Chondrocyte (in vitro differentiated cells): ENCODE results near the gene POU4F3. TPM values are rescaled to one million over a fixed set of nuclear protein-coding genes. Genes with fewer than 3 reads are reported as not detected.

Experiments
- DNase-seq: peaks from one replicate; pipeline ENCODE4 v3.0.0; 2021; ENCODE audit warnings: mixed read lengths, low spot score
- H3K27ac Mint-ChIP-seq: one replicate; pipeline ENCODE4 v1.8.0; 2021; ENCODE audit warnings: mild to moderate bottlenecking, moderate library complexity, mixed read lengths; ENCODE audit not compliant: unreplicated experiment
- H3K27me3 Mint-ChIP-seq: 2 replicates; pipeline ENCODE4 v1.8.0; 2021; ENCODE audit warnings: low read depth, mixed read lengths
- H3K36me3 Mint-ChIP-seq: 2 replicates; pipeline ENCODE4 v1.8.0; 2021; ENCODE audit warnings: low read depth, mixed read lengths
- H3K4me1 Mint-ChIP-seq: 2 replicates; pipeline ENCODE4 v1.8.0; 2021; ENCODE audit warnings: low read depth, mild to moderate bottlenecking, mixed read lengths
- H3K4me3 Mint-ChIP-seq: one replicate; pipeline ENCODE4 v1.8.0; 2021; ENCODE audit warnings: mild to moderate bottlenecking, moderate library complexity, mixed read lengths; ENCODE audit not compliant: unreplicated experiment
- H3K9me3 Mint-ChIP-seq: 2 replicates; pipeline ENCODE4 v1.8.0; 2021; ENCODE audit warnings: low read depth, mixed read lengths
- CTCF ChIP-seq: fragments of 200-600 bp; sonication (generic); IDR thresholded peaks from 2 replicates; pipeline ENCODE4 v1.5.0; 2021; ENCODE audit warnings: antibody characterized with exemption, mild to moderate bottlenecking, moderate library complexity
- total RNA-seq: library from RNA; stranded (reverse); gene quantifications from 3 replicates; pipeline ENCODE4 v1.2.1, GENCODE V29; 2021

POU4F3 gene
- total RNA-seq, 1 donor from 2014 or later: not detected

DNA sequence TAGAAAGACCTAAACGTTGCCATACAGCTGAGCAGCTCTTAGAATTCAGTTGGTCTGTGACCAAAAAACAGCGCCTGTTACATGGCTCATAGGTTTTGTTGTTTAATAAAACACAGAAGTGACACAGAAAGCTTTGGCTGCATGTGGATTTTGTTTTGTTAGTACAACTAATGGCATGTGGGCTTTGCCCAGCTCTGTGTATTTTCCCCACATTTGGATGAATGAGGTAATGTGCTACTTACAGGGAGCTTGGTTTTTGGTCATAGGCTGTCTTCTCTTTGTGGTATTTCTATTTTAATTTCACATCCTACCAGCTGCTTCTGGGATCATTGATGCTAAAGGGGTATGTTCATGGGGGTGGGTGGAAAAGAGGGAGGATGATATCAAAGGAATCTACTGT is 37.0 kb upstream of the POU4F3 start:
- peaks cover 8% of the 10 kb centered on the region for H3K4me1 Mint-ChIP-seq
- peaks cover 7% of the 10 kb centered on the region for H3K27me3 Mint-ChIP-seq
- H3K9me3 Mint-ChIP-seq: no peaks in the 10 kb centered on the region
- H3K36me3 Mint-ChIP-seq: no peaks in the 10 kb centered on the region
- no peak for TF ChIP-seq CTCF
- H3K27ac Mint-ChIP-seq: no peak overlapping the region
- DNase-seq: no peak
- H3K4me3 Mint-ChIP-seq: no peak overlapping the region

- TF ChIP-seq CTCF: no peak
- Mint-ChIP-seq H3K27ac (no peak overlapping the region), H3K9me3 (no peaks in the 10 kb centered on the region), H3K36me3 (no peaks in the 10 kb centered on the region), H3K27me3 (peaks cover 13% of the 10 kb centered on the region), H3K4me3 (no peak overlapping the region), H3K4me1 (peaks cover 8% of the 10 kb centered on the region)
- DNase-seq: no peak
Observed at GRCh38 chr5:146302406-146302805, 36.2 kb upstream of the POU4F3 start.

- Mint-ChIP-seq H3K27me3 (peaks cover 33% of the 10 kb centered on the region), H3K9me3 (no peaks in the 10 kb centered on the region), H3K36me3 (peaks cover 1% of the 10 kb centered on the region), H3K4me1 (peaks cover 1% of the 10 kb centered on the region), H3K27ac (no peak overlapping the region), H3K4me3 (no peak overlapping the region)
- DNase-seq: no peak
- TF ChIP-seq CTCF: no peak
Observed at GRCh38 chr5:146306838-146307237, 31.8 kb upstream of the POU4F3 start.

DNA sequence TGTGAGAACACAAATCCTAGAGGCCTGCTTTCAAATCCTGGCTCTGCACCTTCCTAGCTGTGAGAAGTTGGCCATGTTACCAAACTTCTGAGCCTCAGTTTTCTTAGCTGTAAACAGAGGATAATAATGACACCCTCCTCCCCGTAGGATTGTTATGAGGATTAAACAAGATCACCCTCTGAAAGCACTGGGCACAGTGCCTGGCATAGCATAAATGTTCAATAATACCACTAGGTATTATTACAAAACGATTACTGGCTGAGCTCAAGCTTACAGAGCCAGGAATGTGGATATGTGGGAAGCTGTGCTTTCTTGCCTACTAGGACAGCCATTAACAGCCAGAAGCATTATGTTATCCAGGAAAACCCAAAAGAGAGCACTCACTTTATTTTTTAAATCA is 30.8 kb upstream of the POU4F3 start:
- Mint-ChIP-seq H3K36me3 (peaks cover 1% of the 10 kb centered on the region), H3K27me3 (peaks cover 33% of the 10 kb centered on the region), H3K9me3 (no peaks in the 10 kb centered on the region), H3K4me1 (no peaks in the 10 kb centered on the region), H3K4me3 (no peak overlapping the region), H3K27ac (no peak overlapping the region)
- no peak for TF ChIP-seq CTCF
- DNase-seq: no peak

DNA sequence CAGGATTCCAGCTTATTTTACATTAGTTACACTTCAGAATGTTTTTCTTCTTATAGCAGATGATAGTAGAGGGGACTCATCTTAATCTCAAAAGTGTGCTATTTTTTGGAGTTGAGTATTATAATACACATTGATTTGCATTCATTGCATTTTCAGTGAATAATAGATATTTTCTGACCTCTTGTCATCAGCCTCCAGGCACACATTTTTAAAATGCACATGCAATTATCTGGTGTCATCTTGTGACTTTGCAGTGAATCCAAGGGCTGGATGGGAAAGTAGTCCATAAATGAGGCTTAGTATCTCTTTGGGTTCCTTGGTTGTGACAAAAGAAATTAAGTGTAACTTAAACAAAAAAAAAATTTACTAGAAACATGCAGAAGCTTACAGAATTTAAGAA is 28.1 kb upstream of the POU4F3 start:
- peaks cover 40% of the 10 kb centered on the region for H3K27me3 Mint-ChIP-seq
- TF ChIP-seq CTCF: no peak
- H3K27ac Mint-ChIP-seq: no peak overlapping the region

More for the DNA sequence above, 28.1 kb upstream of the POU4F3 start:
- Mint-ChIP-seq H3K4me3 (no peak overlapping the region), H3K4me1 (no peaks in the 10 kb centered on the region), H3K9me3 (no peaks in the 10 kb centered on the region), H3K36me3 (peaks cover 1% of the 10 kb centered on the region)
- DNase-seq: no peak
